IPS-18a (cell line): Measurements from ENCODE around the gene GPC3.

Experiments
- H3K27ac ChIP-seq: one replicate; pipeline ENCODE4 v1.5.1; 2013; ENCODE audit warnings: low read length
- H3K27me3 ChIP-seq: one replicate; pipeline ENCODE4 v1.6.1; 2013; ENCODE audit warnings: mild to moderate bottlenecking, low read length; ENCODE audit not compliant: control insufficient read depth, insufficient read depth
- H3K36me3 ChIP-seq: one replicate; pipeline ENCODE4 v1.6.1; 2013; ENCODE audit warnings: low read depth, low read length; ENCODE audit not compliant: control insufficient read depth
- H3K4me1 ChIP-seq: one replicate; pipeline ENCODE4 v1.6.1; 2013; ENCODE audit warnings: low read depth, low read length; ENCODE audit not compliant: control insufficient read depth
- H3K4me3 ChIP-seq: one replicate; pipeline ENCODE4 v1.5.1; 2013; ENCODE audit warnings: low read length
- H3K9ac ChIP-seq: one replicate; pipeline ENCODE4 v1.6.1; 2013; ENCODE audit warnings: mild to moderate bottlenecking, low read length, moderate library complexity
- H3K9me3 ChIP-seq: one replicate; pipeline ENCODE4 v1.6.1; 2013; ENCODE audit warnings: low read depth, low read length; ENCODE audit not compliant: control insufficient read depth

Gene GPC3

DNA sequence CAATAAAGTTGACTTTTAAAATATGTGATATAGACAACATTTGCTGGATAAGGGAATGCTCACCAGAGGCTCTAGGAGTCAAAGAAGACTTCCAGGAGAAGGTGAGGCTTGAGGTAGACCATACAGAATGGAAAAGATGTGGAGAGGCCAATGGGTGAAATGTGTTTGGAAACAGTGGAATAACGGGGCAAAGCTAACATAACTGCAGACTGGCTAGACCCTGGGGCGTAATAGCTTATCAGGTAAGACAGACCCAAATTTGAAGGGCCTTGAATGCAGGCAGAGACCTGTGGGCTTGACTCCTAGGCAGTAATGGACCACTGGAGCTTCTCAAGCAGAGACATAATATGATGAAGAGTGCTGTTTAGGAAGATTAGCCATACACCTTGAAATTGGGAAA is 25.4 kb downstream of the GPC3 start:
- Histone ChIP-seq H3K4me3 (no peak overlapping the region), H3K27me3 (no peaks in the 10 kb centered on the region), H3K36me3 (no peaks in the 10 kb centered on the region), H3K27ac (no peak overlapping the region), H3K4me1 (no peaks in the 10 kb centered on the region), H3K9ac (no peak overlapping the region), H3K9me3 (peaks cover 14% of the 10 kb centered on the region)

DNA sequence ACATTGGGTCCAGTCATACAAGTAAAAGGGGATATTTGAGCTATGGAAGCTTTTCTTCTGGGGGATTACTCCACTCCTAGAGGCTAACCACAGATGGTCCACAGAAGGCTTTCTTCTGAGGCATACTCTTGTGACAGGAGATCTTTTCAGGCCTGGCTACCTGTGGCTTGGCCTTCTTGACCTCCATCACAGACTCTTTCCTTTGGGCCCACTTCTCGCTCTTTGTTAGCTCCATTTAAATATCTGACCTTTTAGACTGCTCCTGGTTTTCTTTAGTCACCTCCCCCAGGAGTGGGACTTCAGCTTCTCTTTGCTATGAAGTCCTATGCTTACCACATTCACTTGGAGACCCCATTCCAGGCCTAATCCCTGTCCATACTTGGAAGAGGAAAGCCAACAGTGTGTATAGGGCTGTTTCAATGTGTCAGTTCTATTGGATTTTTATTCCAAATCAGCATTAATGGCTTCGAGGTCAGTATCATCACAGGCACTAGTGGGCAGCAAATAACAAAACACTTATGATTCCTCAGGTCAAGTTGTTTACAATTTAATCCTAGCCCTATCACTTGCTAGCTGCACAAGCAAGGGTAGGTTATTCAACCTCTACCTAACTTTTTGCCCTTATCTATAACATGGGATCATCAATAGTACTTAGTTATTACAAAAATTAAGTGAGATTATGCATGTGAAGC is 26.3 kb downstream of the GPC3 start:
- Histone ChIP-seq H3K36me3 (no peaks in the 10 kb centered on the region), H3K9me3 (peaks cover 8% of the 10 kb centered on the region), H3K27ac (no peak overlapping the region), H3K4me3 (no peak overlapping the region), H3K9ac (no peak overlapping the region), H3K4me1 (no peaks in the 10 kb centered on the region), H3K27me3 (no peaks in the 10 kb centered on the region)

DNA sequence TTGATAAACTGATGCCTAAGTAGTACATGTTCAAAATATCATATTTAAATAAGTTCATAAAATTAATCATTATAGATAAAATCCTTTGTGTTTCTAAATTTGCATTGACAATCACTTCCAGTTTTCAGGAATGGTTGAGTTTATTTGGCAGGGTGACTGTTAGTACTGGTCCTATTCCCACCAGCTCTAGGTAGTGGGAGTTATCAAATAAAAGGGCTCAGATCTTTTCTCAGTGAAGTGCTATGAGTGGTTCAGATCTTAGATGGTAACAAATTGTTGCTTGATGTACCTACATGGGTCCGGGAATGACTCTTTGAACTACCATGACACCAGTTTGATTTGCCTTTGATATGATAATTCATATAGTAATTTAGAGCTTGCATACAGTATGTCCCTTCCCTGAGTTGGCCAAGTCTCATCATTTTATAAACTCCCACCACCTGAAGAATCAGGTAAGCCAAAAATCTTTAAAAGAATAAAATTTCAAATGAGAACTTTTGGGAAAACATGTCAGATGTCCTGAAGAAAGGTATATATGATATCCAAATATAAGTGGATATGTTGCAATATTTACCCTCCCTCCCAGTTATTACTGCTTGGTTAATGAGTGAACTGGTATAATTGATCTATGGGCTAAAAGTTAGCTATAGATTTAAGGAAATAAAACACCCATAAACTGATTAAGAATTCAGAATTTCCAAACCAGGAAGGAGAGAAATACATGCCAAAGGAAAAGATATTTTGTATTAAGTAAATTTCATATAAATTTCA is 28.6 kb downstream of the GPC3 start:
- H3K9me3 ChIP-seq, result peaks cover 21% of the 10 kb centered on the region
- H3K4me3 ChIP-seq, result no peak overlapping the region
- no peak overlapping the region for H3K27ac ChIP-seq
- H3K36me3 ChIP-seq, result no peaks in the 10 kb centered on the region
- H3K27me3 ChIP-seq, result no peaks in the 10 kb centered on the region
- H3K4me1 ChIP-seq, result no peaks in the 10 kb centered on the region
- H3K9ac ChIP-seq, result no peak overlapping the region

DNA sequence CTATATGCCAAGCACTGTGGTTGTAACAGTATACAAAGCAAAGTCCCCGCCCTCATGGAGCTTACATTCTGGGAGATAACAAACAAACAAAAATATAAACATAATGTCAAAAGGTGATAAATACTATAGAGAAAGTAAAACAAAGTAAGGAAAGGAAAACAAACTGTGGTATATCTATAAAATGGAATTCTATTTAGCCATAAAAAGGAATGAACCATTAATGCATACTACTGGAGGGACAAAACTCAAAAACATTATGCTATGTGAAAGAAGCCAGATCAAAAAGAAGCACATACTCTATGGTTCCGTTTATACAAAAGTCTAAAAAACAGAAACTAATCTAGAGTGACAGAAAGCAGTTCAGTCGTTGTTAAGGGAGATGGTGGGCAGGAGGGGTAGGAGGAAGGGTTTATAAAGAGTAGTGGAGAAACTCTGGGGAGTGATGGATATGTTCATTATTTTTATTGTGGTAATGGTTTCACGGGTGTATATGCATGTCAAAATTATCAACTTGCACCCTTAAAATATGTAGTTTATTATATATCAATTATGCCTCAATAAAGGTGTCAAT is 31.5 kb downstream of the GPC3 start:
- Histone ChIP-seq H3K36me3 (no peaks in the 10 kb centered on the region), H3K27me3 (no peaks in the 10 kb centered on the region), H3K9ac (no peak overlapping the region)

DNA sequence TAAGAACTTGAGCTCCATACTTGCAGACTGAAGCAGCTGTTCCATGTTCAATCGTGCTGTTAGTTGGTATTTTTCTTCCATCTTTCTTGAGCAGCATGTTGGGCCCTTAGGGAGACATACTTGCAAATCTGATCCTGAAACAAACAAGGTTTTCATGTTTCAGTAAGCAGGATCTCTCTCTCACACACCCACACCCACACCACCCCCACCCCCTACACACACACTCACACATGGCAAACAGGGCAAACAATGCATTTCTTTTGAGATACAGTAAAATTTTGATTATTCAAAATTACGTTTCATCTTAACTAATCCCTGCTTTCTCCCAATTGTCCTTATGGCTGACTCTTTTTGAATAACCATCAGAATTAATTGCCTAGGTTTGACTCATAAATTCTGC is 32.3 kb downstream of the GPC3 start:
- Histone ChIP-seq H3K4me3 (no peak overlapping the region), H3K9me3 (peaks cover 23% of the 10 kb centered on the region), H3K27ac (no peak overlapping the region), H3K9ac (no peak overlapping the region), H3K4me1 (no peaks in the 10 kb centered on the region), H3K36me3 (no peaks in the 10 kb centered on the region), H3K27me3 (no peaks in the 10 kb centered on the region)

More for the DNA sequence above, 31.5 kb downstream of the GPC3 start:
- Histone ChIP-seq H3K27ac (no peak overlapping the region), H3K4me1 (no peaks in the 10 kb centered on the region), H3K9me3 (peaks cover 24% of the 10 kb centered on the region), H3K4me3 (no peak overlapping the region)

DNA sequence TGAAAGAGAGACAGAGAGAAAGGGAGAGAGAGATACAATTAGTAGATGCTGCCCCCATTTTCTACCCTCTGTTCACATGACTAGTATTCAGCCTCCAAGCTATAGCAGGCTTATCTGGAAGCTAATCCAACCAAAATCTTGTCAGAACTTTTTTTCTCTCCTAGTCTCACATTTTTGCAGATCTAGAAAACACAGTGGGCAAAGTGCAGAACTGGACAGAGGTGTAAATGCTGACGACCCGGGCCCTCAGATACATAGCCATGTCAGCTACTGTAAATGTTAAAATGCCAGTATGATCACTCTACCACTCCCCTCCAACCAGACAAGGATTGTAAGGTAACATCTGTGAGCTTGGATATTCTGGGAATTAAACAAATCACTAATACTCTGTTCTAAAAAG is 34.3 kb downstream of the GPC3 start:
- Histone ChIP-seq H3K27ac (no peak overlapping the region), H3K9ac (no peak overlapping the region), H3K9me3 (peaks cover 24% of the 10 kb centered on the region), H3K4me3 (no peak overlapping the region), H3K27me3 (no peaks in the 10 kb centered on the region), H3K36me3 (no peaks in the 10 kb centered on the region), H3K4me1 (no peaks in the 10 kb centered on the region)

DNA sequence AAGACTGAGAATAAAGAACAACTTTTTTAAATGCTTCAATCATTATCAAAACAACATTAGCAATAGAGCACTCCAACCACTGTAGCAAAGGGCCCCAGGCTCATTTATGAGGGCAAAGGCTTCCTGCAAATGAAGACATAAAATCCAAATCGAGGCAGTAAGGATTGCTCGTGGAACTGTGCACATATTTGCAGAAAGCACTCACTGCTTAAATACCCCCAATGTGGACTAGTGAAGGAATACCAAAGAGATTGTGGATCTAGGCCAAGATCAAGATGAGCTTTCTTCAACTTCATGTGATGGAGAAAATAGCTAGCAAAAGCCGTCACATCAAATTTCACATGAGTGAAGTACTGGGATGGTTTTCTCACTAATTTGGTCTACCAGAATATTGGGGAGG is 35.2 kb downstream of the GPC3 start:
- Histone ChIP-seq H3K36me3 (no peaks in the 10 kb centered on the region), H3K27me3 (no peaks in the 10 kb centered on the region), H3K4me1 (no peaks in the 10 kb centered on the region), H3K9me3 (peaks cover 24% of the 10 kb centered on the region), H3K4me3 (no peak overlapping the region), H3K27ac (no peak overlapping the region), H3K9ac (no peak overlapping the region)

DNA sequence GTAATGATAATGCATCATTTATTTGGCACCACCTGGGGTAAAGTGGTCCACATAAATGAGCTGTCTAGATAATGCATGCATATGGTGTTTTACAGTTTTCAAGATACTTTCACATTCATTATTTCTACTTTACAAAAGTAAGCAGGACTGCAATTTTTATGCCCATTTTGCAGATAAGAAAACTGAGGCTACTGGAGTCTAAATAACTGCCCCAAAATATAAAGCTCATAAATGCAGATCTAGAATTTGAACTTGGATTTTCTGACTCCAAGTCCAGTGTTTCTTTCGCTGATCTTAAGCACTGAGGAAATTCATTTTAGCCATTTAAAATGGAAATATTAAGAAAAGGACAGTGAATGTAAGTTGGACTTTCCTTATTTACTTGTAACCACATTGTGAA is 36.5 kb downstream of the GPC3 start:
- no peaks in the 10 kb centered on the region for H3K4me1 ChIP-seq
- no peak overlapping the region for H3K27ac ChIP-seq
- H3K36me3 ChIP-seq, result no peaks in the 10 kb centered on the region
- H3K9ac ChIP-seq, result no peak overlapping the region
- peaks cover 23% of the 10 kb centered on the region for H3K9me3 ChIP-seq
- H3K27me3 ChIP-seq, result no peaks in the 10 kb centered on the region
- H3K4me3 ChIP-seq, result no peak overlapping the region

DNA sequence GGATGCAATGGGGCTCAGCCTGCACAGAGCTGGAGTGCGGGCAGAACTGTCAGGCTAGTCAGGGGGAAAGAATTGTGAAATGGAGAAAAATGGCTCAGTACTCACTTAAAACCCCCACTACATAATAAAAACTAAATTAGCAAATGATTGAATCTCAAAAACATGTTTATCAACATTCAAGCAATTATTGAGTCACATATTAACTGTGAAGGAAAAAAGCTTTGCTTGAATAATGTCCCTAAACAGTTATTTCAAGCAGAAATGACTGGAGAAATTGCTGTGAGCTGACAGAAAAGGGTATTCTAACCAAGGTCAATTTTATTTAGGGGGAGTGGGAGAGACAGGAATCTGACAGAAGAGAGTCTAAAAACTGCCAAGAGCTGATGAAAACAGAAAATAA is 37.4 kb downstream of the GPC3 start:
- Histone ChIP-seq H3K27ac (no peak overlapping the region), H3K4me1 (no peaks in the 10 kb centered on the region)

DNA sequence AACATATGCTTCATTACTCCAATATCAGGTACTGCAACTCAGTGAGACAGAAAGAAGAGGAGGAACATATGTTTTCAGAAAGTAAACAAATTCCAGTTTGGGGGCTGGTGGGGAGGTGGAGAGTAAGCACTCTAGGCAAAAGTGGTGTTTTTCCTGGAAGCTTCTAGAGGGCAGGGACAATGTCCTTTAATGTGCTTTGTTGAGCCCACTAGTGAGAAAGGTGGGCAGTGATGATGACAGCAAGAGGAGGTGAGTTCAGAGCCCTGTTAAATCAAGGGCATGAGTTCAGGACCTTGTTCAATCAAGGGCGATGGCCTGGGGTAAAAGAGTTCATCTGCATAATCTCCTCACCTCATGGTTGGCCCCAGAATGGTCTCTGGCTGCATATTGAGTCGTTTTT is 38.4 kb downstream of the GPC3 start:
- H3K9ac ChIP-seq, result no peak overlapping the region
- H3K4me3 ChIP-seq, result no peak overlapping the region
- no peaks in the 10 kb centered on the region for H3K27me3 ChIP-seq
- no peaks in the 10 kb centered on the region for H3K4me1 ChIP-seq
- no peaks in the 10 kb centered on the region for H3K36me3 ChIP-seq
- no peak overlapping the region for H3K27ac ChIP-seq
- peaks cover 12% of the 10 kb centered on the region for H3K9me3 ChIP-seq

More for the DNA sequence above, 37.4 kb downstream of the GPC3 start:
- no peak overlapping the region for H3K4me3 ChIP-seq
- peaks cover 16% of the 10 kb centered on the region for H3K9me3 ChIP-seq
- H3K27me3 ChIP-seq, result no peaks in the 10 kb centered on the region
- H3K36me3 ChIP-seq, result no peaks in the 10 kb centered on the region
- no peak overlapping the region for H3K9ac ChIP-seq

DNA sequence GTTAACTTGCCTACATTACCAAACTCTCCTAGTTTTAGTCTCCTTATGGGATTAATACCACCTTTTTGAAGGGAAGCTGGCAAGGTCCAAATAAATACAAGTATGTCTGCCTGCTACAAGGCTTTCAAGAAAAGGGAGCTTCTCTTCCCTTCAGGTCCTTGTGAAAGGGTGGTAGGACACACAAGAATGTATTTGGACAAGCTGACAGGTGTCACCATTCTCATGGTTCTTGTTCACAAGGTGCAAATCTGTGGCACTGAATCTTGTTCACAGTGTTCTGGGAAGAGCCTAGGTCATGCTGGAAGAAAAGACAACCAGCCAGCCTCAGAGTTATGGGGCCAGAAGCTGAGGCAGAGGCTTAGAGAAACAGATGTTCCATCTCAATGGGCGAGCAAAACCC is 41.9 kb downstream of the GPC3 start:
- H3K4me1 ChIP-seq, result no peaks in the 10 kb centered on the region
- H3K9ac ChIP-seq, result no peak overlapping the region
- H3K27me3 ChIP-seq, result no peaks in the 10 kb centered on the region
- no peak overlapping the region for H3K4me3 ChIP-seq
- peaks cover 17% of the 10 kb centered on the region for H3K9me3 ChIP-seq
- no peaks in the 10 kb centered on the region for H3K36me3 ChIP-seq
- H3K27ac ChIP-seq, result no peak overlapping the region
